NCI-H510A treated with DMSO at 0.1 percent for 48 hours (cell line): Measurements from ENCODE around the gene ZNF730.
"Not testable (repeated sequence)": the region's sequence is repeated elsewhere in the genome, so short reads cannot be mapped to it uniquely, and the experiment has no call there.

Experiments used
- DNase-seq: peaks from one replicate; lab custom pipeline; 2025; lab: John Stamatoyannopoulos, UW

Gene ZNF730

DNA sequence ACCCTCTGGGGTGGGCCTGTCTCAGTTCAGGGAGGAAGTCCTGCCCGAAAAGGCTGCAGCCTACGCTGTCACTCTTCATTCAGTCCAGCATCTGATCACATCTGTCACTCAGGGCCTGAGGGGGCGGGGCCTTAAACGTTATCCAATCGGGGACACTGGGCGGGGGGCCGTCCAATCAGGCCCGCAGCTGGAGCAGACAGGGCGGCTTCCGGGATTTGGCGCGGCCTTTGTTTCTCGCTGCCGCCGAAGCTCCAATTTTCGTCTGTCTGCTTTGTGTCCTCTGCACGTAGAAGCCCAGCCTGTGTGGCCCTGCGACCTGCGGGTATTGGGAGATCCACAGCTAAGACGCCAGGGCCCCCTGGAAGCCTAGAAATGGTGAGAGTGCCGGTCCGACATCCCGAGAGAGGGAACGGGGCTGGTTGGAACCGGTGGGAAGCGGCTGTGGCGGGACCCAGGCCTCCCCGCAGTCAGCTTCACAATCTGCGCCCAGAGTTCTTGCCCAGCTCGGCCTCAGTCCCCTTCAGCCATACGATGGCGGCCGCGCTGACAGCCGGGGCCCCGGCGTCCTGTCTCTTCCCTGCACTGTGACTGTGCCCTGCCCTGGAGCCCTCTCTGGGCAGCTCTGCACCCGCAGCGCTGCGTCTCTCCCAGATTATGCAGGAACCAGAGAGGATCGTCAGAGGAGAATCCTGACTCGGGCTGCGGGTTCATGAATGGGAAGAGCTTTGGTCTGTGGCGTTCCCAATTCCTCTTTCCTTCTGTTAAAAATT is at the start of gene ZNF730:
Gene ZNF730 (plus strand): TSS at position 224 of the 770 bp plus-strand sequence. CDS start 149 bp downstream, at position 373.
- DNase-seq, result peak; percentile 66

DNA sequence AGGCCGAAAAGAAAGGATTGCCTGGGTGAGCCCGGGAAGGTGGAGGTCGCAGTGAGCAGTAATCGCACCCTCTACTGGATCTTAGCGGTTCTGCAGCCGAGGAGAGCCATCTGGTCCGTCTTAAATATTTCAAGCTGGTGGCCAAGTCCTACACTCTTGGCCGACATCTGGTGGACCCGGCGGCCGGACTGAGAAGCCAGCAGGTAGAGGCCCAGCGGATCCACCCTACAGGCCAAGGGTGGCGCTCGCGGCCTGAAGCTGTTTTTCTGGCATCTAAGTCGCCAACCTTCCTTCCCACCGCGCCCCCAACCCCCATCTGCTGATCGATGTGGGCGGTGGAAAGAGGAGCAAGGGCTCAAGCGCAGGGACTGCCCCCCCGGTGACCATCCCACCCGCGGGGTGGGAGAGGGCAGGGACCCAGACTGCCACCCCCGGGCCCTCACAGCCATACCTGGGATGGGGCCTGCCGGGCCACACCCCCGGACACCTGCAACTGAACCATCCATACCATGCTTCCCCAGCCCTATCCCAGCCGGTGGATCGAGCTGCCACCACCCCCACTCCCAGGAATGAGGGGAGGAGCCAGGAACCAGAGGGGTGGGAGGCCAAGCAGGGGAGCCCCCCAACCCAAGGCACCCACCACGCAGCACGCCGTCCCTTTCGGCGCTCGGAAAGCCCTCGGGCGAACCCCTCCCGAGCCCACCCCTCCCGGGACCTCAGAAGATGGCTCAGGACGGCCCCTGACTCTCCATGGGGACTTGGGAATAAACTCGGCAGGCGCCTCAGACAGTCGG is 46.3 kb upstream of the ZNF730 start:
- no peak for DNase-seq

DNA sequence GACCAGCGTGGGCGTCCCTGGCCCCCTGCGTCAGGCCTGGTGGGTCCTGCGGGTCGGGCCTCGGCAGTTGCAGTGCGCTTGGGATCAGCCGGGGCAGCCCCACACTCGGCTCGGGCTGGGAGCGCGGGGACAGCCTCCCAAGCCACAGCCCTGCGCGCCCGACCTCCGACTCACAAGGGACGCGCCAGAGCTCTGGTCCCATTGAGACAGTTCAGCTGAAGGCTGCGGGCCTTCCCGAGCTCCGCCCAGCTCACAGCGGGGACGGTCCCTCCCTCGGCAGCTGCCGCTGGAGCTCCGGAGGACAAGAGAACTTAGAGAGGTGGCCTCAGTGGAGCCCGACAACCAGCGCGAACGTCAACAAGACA is 45.7 kb upstream of the ZNF730 start:
- DNase-seq, result peak; percentile 5

DNA sequence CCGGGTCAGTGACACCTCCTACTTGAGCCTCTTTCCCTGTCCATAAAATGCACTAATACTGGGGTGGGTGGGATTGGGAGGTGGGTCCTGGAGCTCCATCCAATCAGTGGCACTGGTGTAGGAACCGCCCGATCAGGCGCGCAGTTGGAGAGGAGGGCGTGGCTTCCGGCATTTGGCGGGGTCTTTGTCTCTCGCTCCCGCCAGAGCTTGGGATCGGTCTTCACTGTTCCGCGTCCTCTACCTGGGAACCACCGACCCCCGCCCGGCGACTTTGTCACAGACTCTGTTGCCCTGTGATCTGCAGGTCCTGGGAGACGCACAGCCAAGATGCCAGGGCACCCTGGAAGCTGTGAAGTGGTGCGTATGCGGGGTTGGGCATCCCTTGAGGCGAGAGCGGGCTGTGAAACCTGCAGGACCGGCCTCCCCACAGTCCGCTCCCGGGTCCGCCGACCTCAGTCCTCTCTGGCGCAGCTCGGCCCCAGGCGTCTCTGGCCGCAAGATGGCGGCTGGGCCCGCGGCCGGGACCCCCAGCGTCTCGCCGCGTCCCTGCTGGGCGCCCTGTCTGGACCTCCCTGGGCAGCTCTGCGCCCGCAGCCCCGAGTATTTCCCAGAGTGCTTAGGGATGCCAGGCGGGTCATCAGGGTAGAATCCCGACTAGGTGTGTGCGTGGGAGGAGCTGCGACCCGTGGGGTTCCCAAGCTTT is 41.6 kb upstream of the ZNF730 start:
- peak; percentile 64 for DNase-seq

DNA sequence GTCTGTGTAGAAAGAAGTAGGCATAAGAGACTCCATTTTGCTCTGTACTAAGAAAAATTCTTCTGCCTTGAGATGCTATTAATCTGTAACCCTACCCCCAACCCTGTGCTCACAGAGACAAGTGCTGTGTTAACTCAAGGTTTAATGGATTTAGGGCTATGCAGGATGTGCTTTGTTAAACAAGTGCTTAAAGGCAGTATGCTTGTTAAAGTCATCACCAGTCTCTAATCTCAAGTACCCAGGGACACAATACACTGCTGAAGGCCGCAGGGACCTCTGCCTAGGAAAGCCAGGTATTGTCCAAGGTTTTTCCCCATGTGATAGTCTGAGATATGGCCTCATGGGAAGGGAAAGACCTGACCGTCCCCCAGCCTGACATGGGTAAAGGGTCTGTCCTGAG is 39.0 kb upstream of the ZNF730 start:
- DNase-seq, result not testable (repeated sequence)

DNA sequence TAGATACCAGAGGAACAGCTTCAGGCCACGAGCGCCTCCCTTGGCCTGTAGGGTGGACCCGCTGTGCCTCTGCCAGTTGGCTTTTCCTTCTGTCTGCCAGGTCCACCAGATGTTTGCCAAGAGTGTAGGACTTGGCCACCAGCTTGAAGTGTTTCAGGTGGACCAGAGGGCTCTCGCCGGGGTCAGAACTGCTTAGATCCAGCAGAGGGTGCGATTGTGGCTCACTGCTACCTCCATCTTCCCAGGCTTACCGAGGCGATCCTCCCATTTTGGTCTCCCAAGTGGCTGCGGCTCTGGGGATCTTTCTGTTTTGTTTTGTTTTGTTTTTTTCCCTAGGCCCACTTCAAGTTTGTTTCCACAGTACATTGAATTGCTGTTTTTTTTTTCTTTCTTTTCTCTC is 23.0 kb upstream of the ZNF730 start:
- DNase-seq, result no peak

DNA sequence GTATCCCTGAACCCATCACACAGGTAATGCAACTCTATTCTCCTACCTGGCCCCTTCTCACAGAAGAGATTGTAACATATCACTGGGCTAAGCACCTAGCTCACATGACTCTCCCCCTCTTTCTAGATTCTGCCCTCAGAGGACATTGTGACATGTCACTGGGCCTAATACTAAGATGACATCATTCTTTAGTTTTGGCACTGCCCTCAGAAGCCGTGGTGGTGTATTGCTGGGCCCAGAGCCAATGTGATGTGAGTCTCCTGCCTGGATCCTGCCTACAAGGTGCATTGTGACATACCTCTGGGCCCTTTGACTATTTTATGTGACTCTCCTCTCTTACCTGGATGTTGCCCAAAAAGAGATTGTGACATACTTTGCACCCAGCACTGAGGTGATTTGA is 21.4 kb upstream of the ZNF730 start:
- no peak for DNase-seq

DNA sequence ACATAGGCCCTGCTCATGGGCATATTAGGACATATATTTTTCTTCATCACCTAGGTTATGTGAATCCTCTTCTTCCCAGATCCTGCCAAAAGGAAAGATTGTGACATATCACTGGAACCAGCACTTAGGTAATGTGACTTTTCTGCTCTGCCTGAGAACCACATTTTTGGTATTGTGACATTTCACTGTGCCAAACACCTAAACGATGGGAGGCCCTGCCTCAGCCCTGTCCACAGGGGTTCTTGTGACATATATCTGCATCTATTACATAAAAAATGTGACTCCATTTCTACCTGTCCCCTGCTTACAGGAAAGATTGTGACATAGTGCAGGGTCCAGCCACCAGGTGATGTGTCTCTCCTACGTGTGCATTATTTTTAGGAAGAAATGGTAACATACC is 18.5 kb upstream of the ZNF730 start:
- DNase-seq, result no peak

DNA sequence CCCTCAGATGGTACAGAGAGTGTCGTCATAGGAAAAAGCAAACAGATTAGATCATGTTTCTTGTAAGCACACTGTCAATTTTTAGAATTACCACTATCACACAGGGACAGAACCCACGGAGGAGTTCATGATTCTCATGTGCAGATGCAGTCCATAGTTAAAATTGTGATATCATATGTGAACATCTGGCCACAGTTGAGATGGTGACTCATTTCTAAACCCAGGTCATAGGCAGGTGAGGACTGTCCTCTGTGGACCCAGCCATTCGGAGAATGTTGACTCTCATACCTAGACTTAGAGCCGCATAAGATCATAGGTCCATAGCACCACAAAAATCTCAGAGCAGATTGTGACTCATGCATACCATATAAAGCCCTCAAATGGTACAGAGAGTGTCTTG is 17.8 kb upstream of the ZNF730 start:
- DNase-seq, result no peak

DNA sequence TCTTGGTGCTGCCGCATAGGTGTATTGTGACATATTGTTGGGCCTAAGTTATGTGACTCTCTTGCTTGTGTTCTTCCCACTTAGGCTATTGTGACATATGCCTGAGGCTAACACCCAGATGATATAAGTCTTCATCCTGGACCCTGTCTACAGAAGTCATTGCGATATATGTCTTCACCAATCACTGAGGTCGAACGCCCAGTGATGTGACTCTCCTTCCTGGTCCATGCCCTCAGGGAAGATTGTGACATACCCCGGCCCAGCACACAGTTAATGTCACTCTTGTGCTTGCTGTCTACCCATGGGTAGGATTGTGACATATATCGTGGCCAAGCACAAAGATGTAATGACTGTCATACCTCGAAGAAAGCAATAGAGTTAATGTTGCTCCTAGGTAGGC is 16.9 kb upstream of the ZNF730 start:
- no peak for DNase-seq

DNA sequence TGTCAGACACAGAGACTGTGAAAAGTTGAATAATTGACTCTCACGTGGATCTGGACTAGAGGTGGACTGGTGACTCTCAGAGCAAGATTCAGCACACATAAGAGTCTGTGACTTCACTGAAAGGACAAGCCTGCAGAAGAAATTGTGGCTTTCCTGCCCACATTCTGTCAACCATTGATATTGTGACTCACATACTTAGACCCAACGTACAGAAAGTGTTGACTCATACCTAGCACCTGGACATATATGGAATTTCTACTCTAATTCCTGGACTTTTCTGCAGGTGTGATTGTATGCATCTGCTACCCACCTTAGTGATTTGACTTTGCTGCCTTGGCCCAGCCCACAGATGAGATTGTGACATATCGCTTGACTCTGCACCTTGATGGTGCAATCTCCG is 15.6 kb upstream of the ZNF730 start:
- no peak for DNase-seq

DNA sequence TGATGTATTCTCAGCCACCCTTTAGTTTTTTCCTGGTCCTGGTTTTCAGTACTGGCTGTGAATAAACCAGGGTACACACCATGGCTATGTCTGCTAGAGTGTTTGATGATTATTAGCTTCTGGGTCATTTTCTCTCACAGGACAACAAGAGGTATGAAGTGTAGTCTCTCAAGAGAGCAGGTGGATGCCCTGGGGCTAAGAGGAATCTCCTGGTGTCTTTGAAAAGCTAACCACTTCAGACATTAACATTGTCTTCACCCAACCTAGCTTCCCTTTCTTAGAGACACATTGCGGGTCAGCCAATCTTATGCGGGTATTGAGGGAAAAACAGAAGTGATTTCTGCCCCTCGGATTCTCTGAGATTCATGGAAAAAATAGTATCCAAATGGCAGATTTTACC is 1.6 kb downstream of the ZNF730 start:
- DNase-seq, result no peak

DNA sequence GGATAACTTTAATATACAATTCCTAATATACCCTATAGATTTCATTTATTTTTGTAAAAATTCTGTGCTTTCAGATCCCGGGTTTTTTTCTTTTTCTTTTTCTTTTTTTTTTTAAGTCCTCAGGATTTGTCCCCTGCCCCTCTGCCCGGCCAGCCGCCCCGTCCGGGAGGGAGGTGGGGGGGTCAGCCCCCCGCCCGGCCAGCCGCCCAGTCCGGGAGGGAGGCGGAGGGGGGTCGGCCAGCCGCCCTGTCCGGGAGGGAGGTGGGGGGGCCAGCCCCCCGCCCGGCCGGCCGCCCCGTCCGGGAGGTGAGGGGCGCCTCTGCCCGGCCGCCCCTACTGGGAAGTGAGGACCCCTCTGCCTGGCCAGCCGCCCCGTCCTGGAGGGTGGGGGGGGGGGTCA is 17.4 kb downstream of the ZNF730 start:
- DNase-seq, result not testable (repeated sequence)

DNA sequence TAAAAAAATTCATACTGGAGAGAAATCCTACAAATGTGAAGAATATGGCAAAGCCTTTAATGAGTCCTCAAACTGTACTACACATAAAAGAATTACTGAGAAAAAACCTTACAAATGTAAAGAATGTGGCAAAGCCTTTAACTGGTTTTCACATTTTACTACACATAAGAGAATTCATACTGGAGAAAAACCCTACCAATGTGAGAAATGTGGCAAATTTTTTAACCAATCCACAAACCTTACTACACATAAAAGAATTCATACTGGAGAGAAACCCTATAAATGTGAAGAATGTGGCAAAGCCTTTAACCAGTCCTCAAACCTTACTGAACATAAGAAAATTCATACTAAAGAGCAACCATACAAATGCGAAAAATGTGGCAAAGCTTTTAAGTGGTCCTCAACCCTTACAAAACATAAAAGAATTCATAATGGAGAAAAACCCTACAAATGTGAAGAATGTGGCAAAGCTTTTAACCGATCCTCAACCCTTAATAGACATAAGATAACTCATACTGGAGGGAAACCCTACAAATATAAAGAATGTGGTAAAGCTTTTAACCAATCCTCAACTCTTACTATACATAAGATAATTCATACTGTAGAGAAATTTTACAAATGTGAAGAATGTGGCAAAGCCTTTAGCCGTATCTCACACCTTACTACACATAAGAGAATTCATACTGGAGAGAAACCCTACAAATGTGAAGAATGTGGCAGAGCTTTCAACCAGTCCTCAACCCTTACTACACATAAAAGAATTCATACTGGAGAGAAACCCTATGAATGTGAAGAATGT is 29.0 kb downstream of the ZNF730 start:
- no peak for DNase-seq

DNA sequence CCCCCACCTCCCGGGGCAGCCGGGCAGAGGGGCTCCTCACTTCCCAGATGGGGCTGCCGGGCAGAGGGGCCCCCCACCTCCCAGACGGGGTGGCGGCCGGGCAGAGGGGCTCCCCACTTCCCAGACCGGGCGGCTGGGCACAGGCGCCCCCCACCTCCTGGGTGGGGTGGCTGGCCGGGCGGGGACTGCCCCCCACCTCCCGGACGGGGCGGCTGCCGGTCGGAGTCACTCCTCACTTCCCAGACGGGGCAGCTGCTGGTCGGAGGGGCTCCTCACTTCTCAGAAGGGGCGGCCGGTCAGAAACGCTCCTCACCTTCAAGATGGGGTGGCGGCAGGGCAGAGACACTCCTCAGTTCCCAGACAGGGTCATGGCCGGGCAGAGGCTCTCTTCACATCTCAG is 43.9 kb downstream of the ZNF730 start:
- no peak for DNase-seq

DNA sequence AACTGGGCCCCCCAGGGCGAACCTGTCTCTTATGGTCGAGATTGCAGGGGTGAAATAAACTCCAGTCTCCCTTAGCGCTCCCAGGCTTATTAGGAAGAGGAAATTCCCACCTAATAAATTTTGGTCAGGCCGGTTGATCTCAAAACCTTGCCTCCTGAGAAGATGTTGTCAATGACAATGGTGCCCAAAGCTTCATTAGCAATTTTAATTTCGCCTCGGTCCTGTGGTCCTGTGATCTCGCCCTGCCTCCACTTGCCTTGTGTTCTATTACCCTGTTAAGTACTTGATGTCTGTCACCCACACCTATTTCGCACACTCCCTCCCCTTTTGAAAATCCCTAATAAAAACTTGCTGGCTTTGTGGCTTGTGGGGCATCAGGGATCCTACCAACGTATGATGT is 51.5 kb downstream of the ZNF730 start:
- not testable (repeated sequence) for DNase-seq

DNA sequence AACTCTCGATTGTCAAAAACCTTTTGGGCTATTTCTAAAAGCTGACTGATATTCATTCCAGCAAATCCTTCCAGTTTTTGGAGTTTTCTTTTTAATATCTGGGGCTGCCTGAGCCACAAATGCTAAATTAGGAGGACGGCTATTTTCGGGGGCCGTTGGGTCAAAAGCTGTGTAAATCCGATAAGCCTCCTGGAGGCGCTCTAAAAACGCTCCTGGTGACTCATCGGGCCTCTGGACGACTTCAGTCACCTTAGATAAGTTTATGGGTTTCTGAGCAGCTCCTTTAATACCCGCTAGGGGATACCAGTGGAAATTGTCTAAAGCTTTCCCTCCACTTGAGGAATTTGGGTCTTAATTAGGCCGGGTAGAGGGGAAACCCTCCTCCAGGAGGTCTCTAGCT is 66.4 kb downstream of the ZNF730 start:
- DNase-seq, result no peak

DNA sequence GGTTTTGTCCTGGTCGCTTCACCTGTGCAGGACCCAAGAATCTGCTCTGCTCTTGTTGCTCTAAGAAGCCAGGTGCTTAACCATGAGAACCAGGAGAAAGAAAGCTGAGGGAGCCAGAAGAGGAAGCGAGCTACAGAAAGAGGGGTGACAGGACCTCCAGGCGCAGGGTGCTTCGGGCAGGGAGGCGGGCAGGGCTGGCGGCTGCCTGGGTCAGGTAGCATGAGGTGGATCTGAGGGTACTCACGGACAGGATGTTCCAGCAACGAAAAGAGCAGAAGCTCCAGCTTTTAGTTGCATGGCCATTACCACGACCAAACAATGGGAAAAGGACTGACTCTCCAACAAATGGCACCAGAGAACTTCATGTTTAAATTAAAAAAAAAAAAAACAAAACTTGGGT is 73.5 kb downstream of the ZNF730 start:
- no peak for DNase-seq
